K562 (cell line): ENCODE data around the gene THAP2. TPM values are rescaled to one million over a fixed set of nuclear protein-coding genes. Genes with fewer than 3 reads are reported as not detected.

Experiments used
- ATF7 ChIP-seq: fragments of 450-650 bp; IDR thresholded peaks from 2 replicates; pipeline ENCODE4 v1.7.1; 2014; ENCODE audit warnings: mild to moderate bottlenecking, moderate library complexity
- CREB1 ChIP-seq, 2 experiments: sonication (generic) in 1 of 2; formaldehyde crosslinking in 1 of 2; IDR thresholded peaks; 2 replicates each; pipeline versions ENCODE4 v1.6.1 to v1.8.0; 2012 to 2022; ENCODE audit warnings: inconsistent platforms in 1 of 2, mild to moderate bottlenecking in 1 of 2, missing genetic modification reagents in 1 of 2, moderate library complexity in 1 of 2
- HNRNPLL ChIP-seq: fragments of 200-400 bp; formaldehyde crosslinking; IDR thresholded peaks from 2 replicates; pipeline ENCODE4 v1.6.1; 2017; ENCODE audit warnings: low read length, low read depth, mild to moderate bottlenecking; ENCODE audit not compliant: poor library complexity, severe bottlenecking
- MCM7 ChIP-seq, 2 experiments: fragments of 450-650 bp; IDR thresholded peaks; 2 replicates each; pipeline ENCODE4 v1.6.1; 2016 to 2018
- MECOM ChIP-seq: fragments of 250-450 bp; sonication (Bioruptor Pico); IDR thresholded peaks from 2 replicates; pipeline ENCODE4 v1.8.0; 2022; ENCODE audit warnings: inconsistent platforms
- PRMT5 ChIP-seq: sonication (generic); formaldehyde crosslinking; IDR thresholded peaks from 2 replicates; pipeline ENCODE4 v1.5.0; 2020; ENCODE audit warnings: missing genetic modification reagents
- SIX5 ChIP-seq, 2 experiments: IDR thresholded peaks; 2 replicates each; pipeline ENCODE4 v1.6.1; 2011; ENCODE audit warnings: low read length in 2 of 2, borderline replicate concordance in 1 of 2, low read depth in 1 of 2, mild to moderate bottlenecking in 1 of 2, moderate library complexity in 1 of 2; ENCODE audit not compliant: insufficient read depth in 1 of 2
- YY1 ChIP-seq, 3 experiments: IDR thresholded peaks; 2 replicates each; pipeline ENCODE4 v1.6.1; 2011; ENCODE audit warnings: low read length in 2 of 3, mild to moderate bottlenecking in 2 of 3, moderate library complexity in 2 of 3, borderline replicate concordance in 1 of 3, control low read depth in 1 of 3, low read depth in 1 of 3; ENCODE audit not compliant: insufficient read depth in 3 of 3, insufficient replicate concordance in 2 of 3, control insufficient read depth in 1 of 3, insufficient read length in 1 of 3; ENCODE audit errors: extremely low read depth in 1 of 3
- ZBTB7A ChIP-seq: IDR thresholded peaks from 2 replicates; pipeline ENCODE4 v1.6.1; 2011; ENCODE audit warnings: low read depth, mild to moderate bottlenecking, low read length, moderate library complexity, borderline replicate concordance; ENCODE audit not compliant: control insufficient read depth
- ZNF143 ChIP-seq: sonication (generic); formaldehyde crosslinking; IDR thresholded peaks from 2 replicates; pipeline ENCODE4 v1.9.0; 2022; ENCODE audit warnings: mild to moderate bottlenecking, missing genetic modification reagents
- ZNF165 ChIP-seq: fragments of 250-450 bp; sonication (Bioruptor Pico); IDR thresholded peaks from 2 replicates; pipeline ENCODE4 v1.4.0; 2020; ENCODE audit warnings: borderline replicate concordance
- ZNF274 ChIP-seq: IDR thresholded peaks from 2 replicates; pipeline ENCODE4 v1.6.1; 2011; ENCODE audit warnings: low read depth, mild to moderate bottlenecking, low read length, moderate library complexity, borderline replicate concordance
- ZNF431 ChIP-seq: sonication (generic); formaldehyde crosslinking; IDR thresholded peaks from 2 replicates; pipeline ENCODE4 v1.8.0; 2022; ENCODE audit warnings: mild to moderate bottlenecking, missing genetic modification reagents
- polyA plus RNA-seq, 8 experiments: library from polyadenylated mRNA; depleted of rRNA in 4 of 8; stranded (reverse) in 5 of 8; unstranded in 3 of 8; fragments of >200 nt; fragmentation: Nextera tagmentation in 2 of 8; fragmentation: Illumina TruSeq in 1 of 8; extraction: Ambion mirVana in 2 of 8; extraction: Trizol in 1 of 8; gene quantifications; 2 replicates each; pipeline versions ENCODE4 v1.2.1 to v1.2.3, GENCODE V29; 2011 to 2014; ENCODE audit warnings: inconsistent platforms in 1 of 8, missing spikeins in 1 of 8
- total RNA-seq, 7 experiments: library from RNA; depleted of rRNA in 6 of 7; stranded (reverse); fragments of >200 nt in 6 of 7; fragmentation: Illumina TruSeq in 2 of 7; extraction: Trizol in 2 of 7; gene quantifications; 2 replicates each; pipeline versions ENCODE4 v1.2.1 to v1.2.3, GENCODE V29; 2011 to 2021; ENCODE audit warnings: low replicate concordance in 1 of 7
- TF ChIP-seq, protein P1 (sequence below): fragments of 450-650 bp; IDR thresholded peaks from 2 replicates; pipeline ENCODE4 v1.6.1; 2016; ENCODE audit warnings: antibody characterized with exemption

THAP2 gene
- total and polyA plus RNA-seq, 9 of the 15 experiments (the other 6 are each of a cell fraction or from before 2014, with no cell fraction given): 1.8 to 18.9 (median 7.3) TPM

- TF ChIP-seq SIX5 (IDR thresholded peaks at IDR 0.05; ENCODE audit: borderline replicate concordance in 1 of 2, insufficient read depth in 1 of 2, low read depth in 1 of 2, low read length in 2 of 2) (no peak), ZNF143 (0 out of 2 replicates have a peak, but pooled peaks have one; percentile 38), MECOM (CRISPR knock-in tag) (no peak), HNRNPLL (no peak), CREB1 (IDR thresholded peaks at IDR 0.05) (peak; percentile 26; the same call in 1 of the 2 replicates), CREB1 (CRISPR knock-in tag; IDR thresholded peaks at IDR 0.05) (no peak), ATF7 (no peak), MCM7 (IDR thresholded peaks at IDR 0.05) (no peak), ZNF431 (CRISPR knock-in tag) (no peak), ZNF165 (CRISPR knock-in tag) (no peak), PRMT5 (CRISPR knock-in tag) (no peak), ZBTB7A (no peak), YY1 (IDR thresholded peaks at IDR 0.05; ENCODE audit: borderline replicate concordance in 1 of 3, control insufficient read depth in 1 of 3, extremely low read depth in 1 of 3, insufficient read depth in 3 of 3, insufficient read length in 1 of 3, insufficient replicate concordance in 2 of 3, low read depth in 1 of 3, low read length in 2 of 3) (peak in 2 of 3 experiments; percentile 17 to 29), ZNF274 (no peak)
- TF ChIP-seq, protein P1, sequence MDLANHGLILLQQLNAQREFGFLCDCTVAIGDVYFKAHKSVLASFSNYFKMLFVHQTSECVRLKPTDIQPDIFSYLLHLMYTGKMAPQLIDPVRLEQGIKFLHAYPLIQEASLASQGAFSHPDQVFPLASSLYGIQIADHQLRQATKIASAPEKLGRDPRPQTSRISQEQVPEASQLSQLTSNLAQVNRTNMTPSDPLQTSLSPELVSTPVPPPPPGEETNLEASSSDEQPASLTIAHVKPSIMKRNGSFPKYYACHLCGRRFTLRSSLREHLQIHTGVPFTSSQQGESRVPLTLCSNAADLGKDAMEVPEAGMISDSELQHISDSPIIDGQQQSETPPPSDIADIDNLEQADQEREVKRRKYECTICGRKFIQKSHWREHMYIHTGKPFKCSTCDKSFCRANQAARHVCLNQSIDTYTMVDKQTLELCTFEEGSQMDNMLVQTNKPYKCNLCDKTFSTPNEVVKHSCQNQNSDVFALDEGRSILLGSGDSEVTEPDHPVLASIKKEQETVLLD: no peak
These were observed 1.1 kb upstream of the THAP2 start (continued) for GRCh38 chr12:71662849-71663560.
